ENCODE results near the gene ZBTB2. TPM values are rescaled to one million over a fixed set of nuclear protein-coding genes. Genes with fewer than 3 reads are reported as not detected.

The ZBTB2 gene
- total RNA-seq, 4 donors from 2014 or later: 17.9 to 27.2 (median 25.9) TPM

GRCh38 chr6:151352410-151353396 is 38.7 kb downstream of the ZBTB2 start:
- 87 to 91% methylated on average over 19 of the region's 19 CpGs for WGBS, 2 donors
- Histone ChIP-seq H3K36me3 (no peaks in the 10 kb centered on the region), H3K4me1 (no peaks in the 10 kb centered on the region), H3K27me3 (no peaks in the 10 kb centered on the region), H3K27ac (no peak overlapping the region), H3K9me3 (no peaks in the 10 kb centered on the region), H3K4me3 (replicated peaks in 1 of 3) (no peak overlapping the region)
- intact Hi-C loops (cut with DNase I): no loop called here
- TF ChIP-seq CTCF (IDR thresholded peaks at IDR 0.05) (no peak), POLR2A (IDR thresholded peaks at IDR 0.05) (no peak)
- DNase-seq: no peak

GRCh38 chr6:151351731-151352130 is 39.6 kb downstream of the ZBTB2 start:
- intact Hi-C loops (cut with DNase I): no loop called here
- 94 to 98% methylated on average over 7 of the region's 7 CpGs for WGBS, 2 donors
- DNase-seq: no peak
- Histone ChIP-seq H3K36me3 (no peaks in the 10 kb centered on the region), H3K27me3 (no peaks in the 10 kb centered on the region), H3K4me3 (replicated peaks in 1 of 3) (no peak overlapping the region), H3K27ac (no peak overlapping the region), H3K4me1 (no peaks in the 10 kb centered on the region), H3K9me3 (no peaks in the 10 kb centered on the region)
- TF ChIP-seq POLR2A (IDR thresholded peaks at IDR 0.05): no peak
- no peak for TF ChIP-seq CTCF (IDR thresholded peaks at IDR 0.05)

GRCh38 chr6:151351146-151351700 is 40.1 kb downstream of the ZBTB2 start:
- Histone ChIP-seq H3K4me1 (peaks cover 0 to under 1% of the 10 kb centered on the region in 2 donors), H3K27me3 (no peaks in the 10 kb centered on the region), H3K4me3 (replicated peaks in 1 of 3) (no peak overlapping the region), H3K27ac (no peak overlapping the region), H3K36me3 (no peaks in the 10 kb centered on the region), H3K9me3 (no peaks in the 10 kb centered on the region)
- no peak for TF ChIP-seq CTCF (IDR thresholded peaks at IDR 0.05)
- TF ChIP-seq POLR2A (IDR thresholded peaks at IDR 0.05): no peak
- DNase-seq: no peak
- 89% methylated on average over 18 of the region's 18 CpGs for WGBS, 2 donors
- intact Hi-C loops (cut with DNase I): no loop called here

- WGBS, 2 donors: 96% methylated on average over 20 of the region's 20 CpGs
- Histone ChIP-seq H3K27ac (no peak overlapping the region), H3K27me3 (no peaks in the 10 kb centered on the region), H3K9me3 (no peaks in the 10 kb centered on the region), H3K4me3 (replicated peaks in 1 of 3) (no peak overlapping the region), H3K36me3 (no peaks in the 10 kb centered on the region), H3K4me1 (peaks cover 0 to 2% of the 10 kb centered on the region in 2 donors)
- DNase-seq: no peak
- TF ChIP-seq CTCF (IDR thresholded peaks at IDR 0.05) (no peak), POLR2A (IDR thresholded peaks at IDR 0.05) (no peak)
- intact Hi-C loops (cut with DNase I): no loop called here
These were observed 40.8 kb downstream of the ZBTB2 start for GRCh38 chr6:151350442-151351145.
